B cell (primary cell): ENCODE measurements around the gene IGFL3. TPM values are rescaled to one million over a fixed set of nuclear protein-coding genes. Genes with fewer than 3 reads are reported as not detected.

ENCODE experiments used
- ATAC-seq: fragments of 200-7000 bp; cut with Tn5 transposase; one replicate; pipeline ENCODE4 v1.10.0; 2021; ENCODE audit warnings: low read depth, mild to moderate bottlenecking, moderate number of reproducible peaks, moderate library complexity
- CTCF ChIA-PET: fragments of 350-600 bp; sonication (Branson Sonifier 250); formaldehyde crosslinking; loops from one replicate; lab custom pipeline; 2021; ENCODE audit warnings: antibody characterized with exemption, inconsistent platforms; lab: Charles Lee
- POLR2A ChIA-PET: fragments of 350-600 bp; sonication (Branson Sonifier 250); formaldehyde crosslinking; loops from one replicate; lab custom pipeline; 2021; ENCODE audit warnings: antibody characterized with exemption; lab: Charles Lee
- DNase-seq: peaks from one replicate; pipeline ENCODE4 v3.0.0; 2013
- H2AFZ ChIP-seq: 2 replicates; pipeline ENCODE4 v1.6.1; 2012; ENCODE audit warnings: mild to moderate bottlenecking, low read depth, low read length; ENCODE audit not compliant: insufficient read depth, poor library complexity, severe bottlenecking
- H3K27ac ChIP-seq, 2 donors: 1 replicate in 1 of 2; 2 replicates in 1 of 2; pipeline ENCODE4 v1.5.1; 2012 to 2013; ENCODE audit warnings: low read length in 2 of 2, mild to moderate bottlenecking in 2 of 2, moderate library complexity in 1 of 2
- H3K27me3 ChIP-seq, 4 experiments: fragments of 200-600 bp in 1 of 4; sonication (generic) in 1 of 4; replicated peaks in 1 of 4; 1 replicate in 2 of 4; 2 replicates in 2 of 4; pipeline versions ENCODE4 v1.6.1 to v1.7.0; 2013 to 2016; ENCODE audit warnings: low read length in 3 of 4, mild to moderate bottlenecking in 2 of 4, mixed read lengths in 1 of 4, moderate library complexity in 1 of 4; ENCODE audit not compliant: insufficient read depth in 4 of 4, control insufficient read depth in 3 of 4; ENCODE audit errors: control extremely low read depth in 1 of 4
- H3K36me3 ChIP-seq, 2 experiments: replicated peaks in 1 of 2; 1 replicate in 1 of 2; 2 replicates in 1 of 2; pipeline versions ENCODE4 v1.6.1 to v1.7.1; 2013; ENCODE audit warnings: low read length in 1 of 2; ENCODE audit not compliant: insufficient read depth in 2 of 2, control insufficient read depth in 1 of 2; ENCODE audit errors: control extremely low read depth in 1 of 2, extremely low read depth in 1 of 2
- H3K4me1 ChIP-seq, 2 donors: fragments of 200-600 bp in 1 of 2; sonication (generic) in 1 of 2; 1 replicate in 1 of 2; 2 replicates in 1 of 2; pipeline versions ENCODE4 v1.5.1 to v1.6.1; 2013 to 2017; ENCODE audit warnings: low read length in 2 of 2; ENCODE audit not compliant: control insufficient read depth in 2 of 2, insufficient read depth in 2 of 2
- H3K4me2 ChIP-seq: replicated peaks from 2 replicates; pipeline ENCODE3; 2012; ENCODE audit warnings: mild to moderate bottlenecking, low read depth, low read length; ENCODE audit not compliant: poor library complexity, severe bottlenecking
- H3K4me3 ChIP-seq, 5 experiments: fragments of 200-600 bp in 1 of 5; sonication (generic) in 1 of 5; 1 replicate in 3 of 5; 2 replicates in 2 of 5; pipeline versions ENCODE4 v1.5.1 to v1.7.0; 2011 to 2016; ENCODE audit warnings: low read length in 4 of 5, mild to moderate bottlenecking in 4 of 5, low read depth in 2 of 5, control low read depth in 1 of 5, moderate library complexity in 1 of 5; ENCODE audit not compliant: insufficient read depth in 1 of 5; ENCODE audit errors: control extremely low read depth in 1 of 5, extremely low read depth in 1 of 5
- H3K79me2 ChIP-seq: fragments of 200-600 bp; sonication (generic); one replicate; pipeline ENCODE4 v1.6.0; 2016; ENCODE audit warnings: low read length; ENCODE audit not compliant: control insufficient read depth, insufficient read depth
- H3K9ac ChIP-seq: fragments of 200-600 bp; sonication (generic); 2 replicates; pipeline ENCODE4 v1.6.1; 2017; ENCODE audit warnings: mild to moderate bottlenecking, low read length, moderate library complexity
- H3K9me3 ChIP-seq, 3 donors: one replicate each; pipeline versions ENCODE4 v1.6.1 to v1.7.1; 2013; ENCODE audit warnings: low read length in 2 of 3; ENCODE audit not compliant: control insufficient read depth in 2 of 3, insufficient read depth in 1 of 3; ENCODE audit errors: control extremely low read depth in 1 of 3
- H4K20me1 ChIP-seq: 2 replicates; pipeline ENCODE4 v1.6.0; 2012; ENCODE audit warnings: mild to moderate bottlenecking, low read length; ENCODE audit not compliant: insufficient read depth, control insufficient read depth, poor library complexity, severe bottlenecking
- H3K27ac Mint-ChIP-seq: one replicate; pipeline ENCODE4 v1.8.0; 2021; ENCODE audit warnings: mixed read lengths
- H3K27me3 Mint-ChIP-seq: one replicate; pipeline ENCODE4 v1.8.0; 2021; ENCODE audit warnings: mixed read lengths
- H3K4me1 Mint-ChIP-seq: one replicate; pipeline ENCODE4 v1.8.0; 2021; ENCODE audit warnings: mixed read lengths
- H3K4me3 Mint-ChIP-seq: one replicate; pipeline ENCODE4 v1.8.0; 2021; ENCODE audit warnings: mixed read lengths
- H3K9me3 Mint-ChIP-seq: one replicate; pipeline ENCODE4 v1.8.0; 2022; ENCODE audit warnings: mixed read lengths; ENCODE audit not compliant: insufficient read depth
- CTCF ChIP-seq: fragments of 200-600 bp; IDR thresholded peaks from one replicate; pipeline ENCODE4 v1.8.0; 2022; ENCODE audit warnings: antibody characterized with exemption, mild to moderate bottlenecking
- EZH2 ChIP-seq: IDR thresholded peaks from 2 replicates; pipeline ENCODE4 v1.6.1; 2012; ENCODE audit warnings: borderline replicate concordance, low read depth, mild to moderate bottlenecking, moderate library complexity, low read length; ENCODE audit not compliant: insufficient read depth, poor library complexity, severe bottlenecking
- WGBS: methylation state at CpG from one replicate; pipeline ENCODE4 v1.1.5; 2013; ENCODE audit warnings: missing lambda C conversion rate; ENCODE audit not compliant: insufficient coverage; 5-methylcytosine and 5-hydroxymethylcytosine counted together
- intact Hi-C: fragments of 100-400 bp; cut with micrococcal nuclease; formaldehyde crosslinking; loops from one replicate; pipeline ENCODE4 v1.10.0; 2022
- polyA plus RNA-seq: library from polyadenylated mRNA; depleted of rRNA; stranded (reverse); fragments of >200 nt; gene quantifications from 2 replicates; pipeline ENCODE4 v1.2.3, GENCODE V29; 2012
- total RNA-seq, 2 donors: library from RNA; stranded (reverse); fragments of 120-200 nt in 1 of 2; gene quantifications; 1 replicate in 1 of 2; 2 replicates in 1 of 2; pipeline versions ENCODE4 v1.2.3 to v1.2.4, GENCODE V29; 2013 to 2022

The IGFL3 gene
- total and polyA plus RNA-seq, 2 donors (not counting 1 experiment from before 2014, with no cell fraction given), result not detected

DNA sequence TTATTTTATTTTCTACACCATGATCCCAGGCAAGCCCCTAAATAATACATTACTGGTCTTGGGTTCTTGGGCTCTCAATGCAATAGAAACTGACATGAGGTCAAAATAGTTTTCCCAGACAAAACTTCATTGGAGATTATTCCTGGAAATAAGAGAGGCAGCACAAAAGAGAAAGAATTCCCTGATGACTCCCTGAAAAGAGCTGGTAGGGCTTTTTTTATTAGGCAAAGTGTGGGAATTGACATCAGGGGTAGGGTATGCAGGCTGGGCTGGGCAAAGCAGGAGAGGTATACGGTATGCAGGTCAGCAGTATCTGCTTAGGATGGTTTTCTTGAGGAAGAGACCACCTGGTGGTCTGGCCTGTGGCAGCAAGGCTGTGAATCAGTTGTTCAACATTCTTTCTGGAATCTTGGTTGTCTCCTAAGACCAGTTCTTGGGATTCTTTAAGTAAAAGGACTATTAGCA is 9.3 kb upstream of the IGFL3 start:
- POLR2A ChIA-PET, result no interaction called here
- ATAC-seq, result no peak
- H4K20me1 ChIP-seq, result no peaks in the 10 kb centered on the region
- Mint-ChIP-seq H3K4me3 (no peak overlapping the region), H3K4me1 (no peaks in the 10 kb centered on the region), H3K27me3 (peaks cover 51% of the 10 kb centered on the region), H3K9me3 (no peaks in the 10 kb centered on the region), H3K27ac (no peak overlapping the region)
- H3K4me1 ChIP-seq, result no peaks in the 10 kb centered on the region
- DNase-seq, result no peak
- CTCF ChIA-PET, result no interaction called here
- no peak overlapping the region for H3K4me2 ChIP-seq
- 85% methylated on average over 1 of the region's 1 CpG for WGBS
- H3K9ac ChIP-seq, result no peak overlapping the region
- no peaks in the 10 kb centered on the region for H3K36me3 ChIP-seq
- H3K4me3 ChIP-seq, result no peak overlapping the region
- H2AFZ ChIP-seq, result no peak overlapping the region
- intact Hi-C loops, result no loop called here
- no peaks in the 10 kb centered on the region for H3K9me3 ChIP-seq
- H3K27ac ChIP-seq, result no peak overlapping the region
- no peak for TF ChIP-seq EZH2
- TF ChIP-seq CTCF, result no peak
- H3K79me2 ChIP-seq, result no peaks in the 10 kb centered on the region
- H3K27me3 ChIP-seq, result peaks cover 0 to 24% (median 5%) of the 10 kb centered on the region in 4 experiments

DNA sequence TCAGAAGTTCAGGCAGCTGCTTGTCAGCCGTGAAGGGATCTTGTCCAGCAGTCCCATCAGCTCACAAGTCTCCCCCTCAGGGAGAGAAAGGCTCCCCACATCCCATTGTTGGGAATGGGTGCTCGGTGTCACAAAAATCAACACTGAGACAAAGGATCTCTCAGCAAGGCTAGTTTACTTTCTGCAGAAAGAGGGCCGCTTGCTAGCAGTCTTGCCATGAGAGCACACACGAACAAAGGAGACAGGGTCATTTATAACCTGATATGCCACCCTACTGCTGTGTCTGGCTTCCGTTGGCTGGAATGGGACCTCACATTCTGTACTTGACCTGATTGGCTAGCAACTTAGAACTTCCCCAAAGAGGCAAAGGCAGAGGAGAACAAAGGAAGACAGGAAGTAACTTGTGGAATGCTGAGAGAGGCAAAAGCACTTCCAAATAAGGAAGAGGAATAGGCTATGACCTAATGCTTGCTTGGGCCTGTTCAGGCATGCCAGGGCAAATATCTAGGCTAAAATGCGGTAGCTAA is 8.7 kb upstream of the IGFL3 start:
- DNase-seq, result no peak
- WGBS, result 84% methylated on average over 4 of the region's 6 CpGs
- Mint-ChIP-seq H3K27me3 (peaks cover 54% of the 10 kb centered on the region), H3K4me1 (no peaks in the 10 kb centered on the region), H3K27ac (no peak overlapping the region), H3K4me3 (no peak overlapping the region), H3K9me3 (no peaks in the 10 kb centered on the region)
- TF ChIP-seq EZH2 (no peak), CTCF (no peak)
- ChIA-PET CTCF (no interaction called here), POLR2A (no interaction called here)
- Histone ChIP-seq H3K9me3 (no peaks in the 10 kb centered on the region), H3K27ac (no peak overlapping the region), H4K20me1 (no peaks in the 10 kb centered on the region), H3K4me2 (no peak overlapping the region), H3K9ac (no peak overlapping the region), H3K4me3 (no peak overlapping the region), H3K79me2 (no peaks in the 10 kb centered on the region), H3K27me3 (peaks cover 0 to 18% (median 3%) of the 10 kb centered on the region in 4 experiments), H3K4me1 (no peaks in the 10 kb centered on the region), H2AFZ (no peak overlapping the region), H3K36me3 (no peaks in the 10 kb centered on the region)
- ATAC-seq, result no peak
- intact Hi-C loops, result no loop called here
